Stimulated activated CD8-positive, alpha-beta memory T cell treated with anti-CD3 and anti-CD28 coated beads, Interleukin-7, amount 100 ng/mL, for 24 hours (primary cell): ENCODE measurements around the gene CSF1.
"Not testable (repeated sequence)": the region's sequence is repeated elsewhere in the genome, so short reads cannot be mapped to it uniquely, and the experiment has no call there.

ENCODE experiments used
- DNase-seq: peaks from one replicate; pipeline ENCODE4 v3.0.0-alpha.2; 2020; ENCODE audit warnings: low read depth

CSF1 gene

GRCh38 chr1:109902204-109902985 lies 8.3 kb upstream of the CSF1 start:
- no peak for DNase-seq

GRCh38 chr1:109903376-109903930 lies 7.2 kb upstream of the CSF1 start:
- no peak for DNase-seq

GRCh38 chr1:109904105-109904817 lies 6.4 kb upstream of the CSF1 start:
- no peak for DNase-seq

- DNase-seq, result no peak
Observed at GRCh38 chr1:109905491-109905890, 5.2 kb upstream of the CSF1 start.

- DNase-seq, result no peak
Observed at GRCh38 chr1:109906160-109906838, 4.3 kb upstream of the CSF1 start.

GRCh38 chr1:109906839-109907180 lies 3.8 kb upstream of the CSF1 start:
- no peak for DNase-seq

- DNase-seq, result no peak
Observed at GRCh38 chr1:109907190-109907774, 3.4 kb upstream of the CSF1 start.

- DNase-seq, result no peak
Observed at GRCh38 chr1:109908836-109909235, 1.8 kb upstream of the CSF1 start.

GRCh38 chr1:109909561-109909960 lies 1.1 kb upstream of the CSF1 start:
- no peak for DNase-seq

- no peak for DNase-seq
Observed at GRCh38 chr1:109910963-109911798, 532 bp downstream of the CSF1 start.

GRCh38 chr1:109912214-109912861 lies 1.7 kb downstream of the CSF1 start:
- no peak for DNase-seq

GRCh38 chr1:109912873-109913272 lies 2.2 kb downstream of the CSF1 start:
- DNase-seq, result no peak

- no peak for DNase-seq
Observed at GRCh38 chr1:109913360-109913879, 2.8 kb downstream of the CSF1 start.

GRCh38 chr1:109914587-109915240 lies 4.1 kb downstream of the CSF1 start:
- DNase-seq, result no peak

GRCh38 chr1:109917051-109917767 lies 6.6 kb downstream of the CSF1 start:
- no peak for DNase-seq

GRCh38 chr1:109917768-109918606 lies 7.3 kb downstream of the CSF1 start:
- no peak for DNase-seq

GRCh38 chr1:109918671-109919070 lies 8.0 kb downstream of the CSF1 start:
- no peak for DNase-seq

- DNase-seq, result no peak
Observed at GRCh38 chr1:109919303-109919702, 8.7 kb downstream of the CSF1 start.

- not testable (repeated sequence) for DNase-seq
Observed at GRCh38 chr1:109920391-109920790, 9.7 kb downstream of the CSF1 start.
